GM23338 (cell line): Measurements from ENCODE around the gene POLE4. TPM values are rescaled to one million over a fixed set of nuclear protein-coding genes. Genes with fewer than 3 reads are reported as not detected.

ENCODE experiments used
- ATAC-seq: fragments of 200-7000 bp; cut with Tn5 transposase; 3 replicates; pipeline ENCODE4 v1.9.1; 2020
- DNase-seq: peaks from one replicate; pipeline ENCODE4 v3.0.0-alpha.2; 2015; ENCODE audit warnings: low spot score
- H2AFZ ChIP-seq: fragments of 200-600 bp; sonication (generic); 2 replicates; pipeline ENCODE4 v1.8.0; 2016; ENCODE audit warnings: antibody characterized with exemption, mild to moderate bottlenecking, moderate library complexity
- H3F3A ChIP-seq: fragments of 200-600 bp; sonication (generic); replicated peaks from 2 replicates; pipeline ENCODE4 v1.8.0; 2017; ENCODE audit warnings: antibody characterized with exemption, mixed run types, low read depth
- H3K27ac ChIP-seq: fragments of 200-600 bp; sonication (generic); 2 replicates; pipeline ENCODE4 v1.6.1; 2016; ENCODE audit warnings: low read depth
- H3K27me3 ChIP-seq: fragments of 200-600 bp; sonication (generic); 2 replicates; pipeline ENCODE4 v1.8.0; 2016; ENCODE audit warnings: mild to moderate bottlenecking, mixed run types, moderate library complexity; ENCODE audit not compliant: insufficient read depth
- H3K36me3 ChIP-seq: fragments of 200-600 bp; sonication (generic); 2 replicates; pipeline ENCODE4 v1.8.0; 2016; ENCODE audit warnings: mild to moderate bottlenecking; ENCODE audit not compliant: insufficient read depth
- H3K4me1 ChIP-seq: fragments of 200-600 bp; sonication (generic); 2 replicates; pipeline ENCODE4 v1.8.0; 2016; ENCODE audit warnings: mild to moderate bottlenecking, moderate library complexity; ENCODE audit not compliant: insufficient read depth
- H3K4me2 ChIP-seq: fragments of 200-600 bp; sonication (generic); 2 replicates; pipeline ENCODE4 v1.7.1; 2017; ENCODE audit warnings: mixed run types
- H3K4me3 ChIP-seq: fragments of 200-600 bp; sonication (generic); 2 replicates; pipeline ENCODE4 v1.6.1; 2016; ENCODE audit warnings: mixed run types
- H3K79me2 ChIP-seq: fragments of 200-600 bp; sonication (generic); replicated peaks from 2 replicates; pipeline ENCODE4 v1.8.0; 2017; ENCODE audit warnings: mild to moderate bottlenecking; ENCODE audit not compliant: insufficient read depth
- H3K9me2 ChIP-seq: fragments of 200-600 bp; sonication (generic); 2 replicates; pipeline ENCODE4 v1.8.0; 2017; ENCODE audit not compliant: insufficient read depth
- H4K20me1 ChIP-seq: fragments of 200-600 bp; sonication (generic); replicated peaks from 2 replicates; pipeline ENCODE4 v1.8.0; 2017; ENCODE audit warnings: mild to moderate bottlenecking; ENCODE audit not compliant: insufficient read depth
- H3K27ac Mint-ChIP-seq: 2 replicates; pipeline ENCODE4 v1.8.0; 2020; ENCODE audit warnings: inconsistent platforms, mild to moderate bottlenecking, moderate library complexity, mixed read lengths
- H3K27me3 Mint-ChIP-seq: 3 replicates; pipeline ENCODE4 v1.8.0; 2022; ENCODE audit warnings: low read depth, mild to moderate bottlenecking, moderate library complexity, mixed read lengths, inconsistent platforms; ENCODE audit not compliant: insufficient read depth, poor library complexity
- H3K36me3 Mint-ChIP-seq: 3 replicates; pipeline ENCODE4 v1.8.0; 2021; ENCODE audit warnings: low read depth, mild to moderate bottlenecking, inconsistent platforms, moderate library complexity, mixed read lengths
- H3K4me1 Mint-ChIP-seq: 3 replicates; pipeline ENCODE4 v1.8.0; 2020; ENCODE audit warnings: mild to moderate bottlenecking, inconsistent platforms, mixed read lengths
- H3K4me3 Mint-ChIP-seq: 3 replicates; pipeline ENCODE4 v1.8.0; 2021; ENCODE audit warnings: moderate library complexity, mild to moderate bottlenecking, inconsistent platforms, mixed read lengths
- H3K9me3 Mint-ChIP-seq: 3 replicates; pipeline ENCODE4 v1.8.0; 2020; ENCODE audit warnings: moderate library complexity, mild to moderate bottlenecking, inconsistent platforms, mixed read lengths
- CREB1 ChIP-seq: fragments of 250-450 bp; sonication (Bioruptor Pico); IDR thresholded peaks from 2 replicates; pipeline ENCODE4 v1.5.0; 2020; ENCODE audit warnings: low read depth, mild to moderate bottlenecking, moderate library complexity
- ETS1 ChIP-seq: IDR thresholded peaks from 2 replicates; pipeline ENCODE4 v1.6.1; 2016; ENCODE audit warnings: antibody characterized with exemption
- EZH2 ChIP-seq: fragments of 200-600 bp; sonication (generic); IDR thresholded peaks from one replicate; pipeline ENCODE4 v1.8.0; 2017; ENCODE audit warnings: antibody characterized with exemption, mild to moderate bottlenecking, low read depth; ENCODE audit not compliant: unreplicated experiment
- EZH2phosphoT487 ChIP-seq: fragments of 200-600 bp; sonication (generic); IDR thresholded peaks from one replicate; pipeline ENCODE4 v1.8.1; 2018; ENCODE audit warnings: antibody characterized with exemption; ENCODE audit not compliant: unreplicated experiment
- JUNB ChIP-seq: IDR thresholded peaks from one replicate; pipeline ENCODE4 v1.6.1; 2016; ENCODE audit warnings: antibody characterized with exemption; ENCODE audit not compliant: unreplicated experiment
- NANOG ChIP-seq: IDR thresholded peaks from 2 replicates; pipeline ENCODE4 v1.6.1; 2016; ENCODE audit warnings: antibody characterized with exemption, borderline replicate concordance
- POLR2AphosphoS5 ChIP-seq: IDR thresholded peaks from 2 replicates; pipeline ENCODE4 v1.6.1; 2016; ENCODE audit warnings: antibody characterized with exemption, low read depth
- REST ChIP-seq: IDR thresholded peaks from one replicate; pipeline ENCODE4 v1.6.1; 2018; ENCODE audit warnings: antibody characterized with exemption; ENCODE audit not compliant: unreplicated experiment
- STAT1 ChIP-seq: IDR thresholded peaks from one replicate; pipeline ENCODE4 v1.6.1; 2016; ENCODE audit warnings: antibody characterized with exemption; ENCODE audit not compliant: unreplicated experiment
- ZNF114 ChIP-seq: fragments of 250-450 bp; sonication (Bioruptor Pico); IDR thresholded peaks from 2 replicates; pipeline ENCODE4 v1.5.0; 2020; ENCODE audit warnings: mild to moderate bottlenecking, moderate library complexity
- ZNF331 ChIP-seq: fragments of 250-450 bp; sonication (Bioruptor Pico); IDR thresholded peaks from 2 replicates; pipeline ENCODE4 v1.5.0; 2020; ENCODE audit warnings: low read depth, mild to moderate bottlenecking, moderate library complexity
- polyA plus RNA-seq: library from polyadenylated mRNA; unstranded; fragments of >200 nt; fragmentation: Nextera tagmentation; extraction: Ambion mirVana; gene quantifications from 2 replicates; pipeline ENCODE4 v1.2.1, GENCODE V29; 2016
- total RNA-seq: library from RNA; depleted of rRNA; stranded (reverse); fragments of >200 nt; shearing (Covaris generic); gene quantifications from 2 replicates; pipeline ENCODE4 v1.2.3, GENCODE V29; 2014
- TF ChIP-seq, protein P1 (sequence below): fragments of 250-450 bp; sonication (Bioruptor Pico); IDR thresholded peaks from 2 replicates; pipeline ENCODE4 v1.5.0; 2020; ENCODE audit warnings: mild to moderate bottlenecking, moderate library complexity
- TF ChIP-seq, protein P2 (sequence below), 2 experiments: fragments of 200-600 bp in 1 of 2; sonication (generic) in 1 of 2; conservative IDR thresholded peaks; 2 replicates each; pipeline versions ENCODE4 v1.5.1 to v1.6.1; 2016 to 2017; ENCODE audit warnings: antibody characterized with exemption in 2 of 2, low read depth in 2 of 2, mild to moderate bottlenecking in 2 of 2, moderate library complexity in 1 of 2

POLE4 gene
- total and polyA plus RNA-seq, 2 experiments from 2014 or later: 24.4 to 105 TPM

DNA sequence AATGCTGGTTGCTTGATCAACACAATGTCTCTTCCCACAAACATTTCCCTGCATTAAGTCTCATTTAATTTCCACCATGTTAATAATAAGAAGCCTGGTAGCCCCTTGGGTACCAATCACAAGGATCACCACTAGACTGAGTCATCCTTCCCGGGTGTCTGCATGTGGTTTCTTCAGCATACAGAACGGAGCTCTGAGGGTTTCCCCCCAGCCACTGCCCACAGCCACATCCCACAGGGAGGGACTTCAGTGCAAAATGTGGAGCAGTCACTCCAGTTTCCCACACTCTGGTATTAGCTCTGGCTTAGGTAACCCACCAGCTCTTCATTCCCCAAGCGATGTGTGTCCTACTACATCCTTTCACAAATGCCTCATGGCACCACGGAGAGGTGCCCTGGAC is 42.7 kb upstream of the POLE4 start:
- ATAC-seq: no peak
- H3K36me3 ChIP-seq: no peaks in the 10 kb centered on the region
- H2AFZ ChIP-seq: no peak overlapping the region
- Mint-ChIP-seq H3K4me3 (no peak overlapping the region), H3K27me3 (peaks cover under 1% of the 10 kb centered on the region), H3K36me3 (no peaks in the 10 kb centered on the region), H3K4me1 (no peaks in the 10 kb centered on the region), H3K27ac (no peak overlapping the region), H3K9me3 (no peaks in the 10 kb centered on the region)
- H3K9me2 ChIP-seq: 0 out of 2 replicates have a peak, but pooled peaks cover 3% of the 10 kb centered on the region
- 0 out of 2 replicates have a peak, but pooled peaks cover 2% of the 10 kb centered on the region for H3K4me1 ChIP-seq
- TF ChIP-seq, protein P1, sequence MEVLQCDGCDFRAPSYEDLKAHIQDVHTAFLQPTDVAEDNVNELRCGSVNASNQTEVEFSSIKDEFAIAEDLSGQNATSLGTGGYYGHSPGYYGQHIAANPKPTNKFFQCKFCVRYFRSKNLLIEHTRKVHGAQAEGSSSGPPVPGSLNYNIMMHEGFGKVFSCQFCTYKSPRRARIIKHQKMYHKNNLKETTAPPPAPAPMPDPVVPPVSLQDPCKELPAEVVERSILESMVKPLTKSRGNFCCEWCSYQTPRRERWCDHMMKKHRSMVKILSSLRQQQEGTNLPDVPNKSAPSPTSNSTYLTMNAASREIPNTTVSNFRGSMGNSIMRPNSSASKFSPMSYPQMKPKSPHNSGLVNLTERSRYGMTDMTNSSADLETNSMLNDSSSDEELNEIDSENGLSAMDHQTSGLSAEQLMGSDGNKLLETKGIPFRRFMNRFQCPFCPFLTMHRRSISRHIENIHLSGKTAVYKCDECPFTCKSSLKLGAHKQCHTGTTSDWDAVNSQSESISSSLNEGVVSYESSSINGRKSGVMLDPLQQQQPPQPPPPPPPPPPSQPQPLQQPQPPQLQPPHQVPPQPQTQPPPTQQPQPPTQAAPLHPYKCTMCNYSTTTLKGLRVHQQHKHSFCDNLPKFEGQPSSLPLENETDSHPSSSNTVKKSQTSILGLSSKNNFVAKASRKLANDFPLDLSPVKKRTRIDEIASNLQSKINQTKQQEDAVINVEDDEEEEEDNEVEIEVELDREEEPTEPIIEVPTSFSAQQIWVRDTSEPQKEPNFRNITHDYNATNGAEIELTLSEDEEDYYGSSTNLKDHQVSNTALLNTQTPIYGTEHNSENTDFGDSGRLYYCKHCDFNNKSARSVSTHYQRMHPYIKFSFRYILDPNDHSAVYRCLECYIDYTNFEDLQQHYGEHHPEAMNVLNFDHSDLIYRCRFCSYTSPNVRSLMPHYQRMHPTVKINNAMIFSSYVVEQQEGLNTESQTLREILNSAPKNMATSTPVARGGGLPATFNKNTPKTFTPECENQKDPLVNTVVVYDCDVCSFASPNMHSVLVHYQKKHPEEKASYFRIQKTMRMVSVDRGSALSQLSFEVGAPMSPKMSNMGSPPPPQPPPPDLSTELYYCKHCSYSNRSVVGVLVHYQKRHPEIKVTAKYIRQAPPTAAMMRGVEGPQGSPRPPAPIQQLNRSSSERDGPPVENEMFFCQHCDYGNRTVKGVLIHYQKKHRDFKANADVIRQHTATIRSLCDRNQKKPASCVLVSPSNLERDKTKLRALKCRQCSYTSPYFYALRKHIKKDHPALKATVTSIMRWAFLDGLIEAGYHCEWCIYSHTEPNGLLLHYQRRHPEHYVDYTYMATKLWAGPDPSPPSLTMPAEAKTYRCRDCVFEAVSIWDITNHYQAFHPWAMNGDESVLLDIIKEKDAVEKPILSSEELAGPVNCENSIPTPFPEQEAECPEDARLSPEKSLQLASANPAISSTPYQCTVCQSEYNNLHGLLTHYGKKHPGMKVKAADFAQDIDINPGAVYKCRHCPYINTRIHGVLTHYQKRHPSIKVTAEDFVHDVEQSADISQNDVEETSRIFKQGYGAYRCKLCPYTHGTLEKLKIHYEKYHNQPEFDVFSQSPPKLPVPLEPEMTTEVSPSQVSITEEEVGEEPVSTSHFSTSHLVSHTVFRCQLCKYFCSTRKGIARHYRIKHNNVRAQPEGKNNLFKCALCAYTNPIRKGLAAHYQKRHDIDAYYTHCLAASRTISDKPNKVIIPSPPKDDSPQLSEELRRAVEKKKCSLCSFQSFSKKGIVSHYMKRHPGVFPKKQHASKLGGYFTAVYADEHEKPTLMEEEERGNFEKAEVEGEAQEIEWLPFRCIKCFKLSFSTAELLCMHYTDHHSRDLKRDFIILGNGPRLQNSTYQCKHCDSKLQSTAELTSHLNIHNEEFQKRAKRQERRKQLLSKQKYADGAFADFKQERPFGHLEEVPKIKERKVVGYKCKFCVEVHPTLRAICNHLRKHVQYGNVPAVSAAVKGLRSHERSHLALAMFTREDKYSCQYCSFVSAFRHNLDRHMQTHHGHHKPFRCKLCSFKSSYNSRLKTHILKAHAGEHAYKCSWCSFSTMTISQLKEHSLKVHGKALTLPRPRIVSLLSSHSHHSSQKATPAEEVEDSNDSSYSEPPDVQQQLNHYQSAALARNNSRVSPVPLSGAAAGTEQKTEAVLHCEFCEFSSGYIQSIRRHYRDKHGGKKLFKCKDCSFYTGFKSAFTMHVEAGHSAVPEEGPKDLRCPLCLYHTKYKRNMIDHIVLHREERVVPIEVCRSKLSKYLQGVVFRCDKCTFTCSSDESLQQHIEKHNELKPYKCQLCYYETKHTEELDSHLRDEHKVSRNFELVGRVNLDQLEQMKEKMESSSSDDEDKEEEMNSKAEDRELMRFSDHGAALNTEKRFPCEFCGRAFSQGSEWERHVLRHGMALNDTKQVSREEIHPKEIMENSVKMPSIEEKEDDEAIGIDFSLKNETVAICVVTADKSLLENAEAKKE (CRISPR knock-in tag): no peak
- TF ChIP-seq EZH2phosphoT487: no peak
- TF ChIP-seq ZNF331 (CRISPR knock-in tag): no peak
- TF ChIP-seq EZH2: no peak
- TF ChIP-seq ZNF114 (CRISPR knock-in tag): no peak
- no peak for TF ChIP-seq JUNB
- TF ChIP-seq, protein P2, sequence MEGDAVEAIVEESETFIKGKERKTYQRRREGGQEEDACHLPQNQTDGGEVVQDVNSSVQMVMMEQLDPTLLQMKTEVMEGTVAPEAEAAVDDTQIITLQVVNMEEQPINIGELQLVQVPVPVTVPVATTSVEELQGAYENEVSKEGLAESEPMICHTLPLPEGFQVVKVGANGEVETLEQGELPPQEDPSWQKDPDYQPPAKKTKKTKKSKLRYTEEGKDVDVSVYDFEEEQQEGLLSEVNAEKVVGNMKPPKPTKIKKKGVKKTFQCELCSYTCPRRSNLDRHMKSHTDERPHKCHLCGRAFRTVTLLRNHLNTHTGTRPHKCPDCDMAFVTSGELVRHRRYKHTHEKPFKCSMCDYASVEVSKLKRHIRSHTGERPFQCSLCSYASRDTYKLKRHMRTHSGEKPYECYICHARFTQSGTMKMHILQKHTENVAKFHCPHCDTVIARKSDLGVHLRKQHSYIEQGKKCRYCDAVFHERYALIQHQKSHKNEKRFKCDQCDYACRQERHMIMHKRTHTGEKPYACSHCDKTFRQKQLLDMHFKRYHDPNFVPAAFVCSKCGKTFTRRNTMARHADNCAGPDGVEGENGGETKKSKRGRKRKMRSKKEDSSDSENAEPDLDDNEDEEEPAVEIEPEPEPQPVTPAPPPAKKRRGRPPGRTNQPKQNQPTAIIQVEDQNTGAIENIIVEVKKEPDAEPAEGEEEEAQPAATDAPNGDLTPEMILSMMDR (conservative IDR thresholded peaks at IDR 0.05; ENCODE audit: low read depth in 2 of 2): no peak
- TF ChIP-seq STAT1: no peak
- TF ChIP-seq POLR2AphosphoS5: no peak
- no peak for TF ChIP-seq REST
- no peak for TF ChIP-seq NANOG
- no peak for TF ChIP-seq CREB1 (CRISPR knock-in tag)
- no peak for TF ChIP-seq ETS1
- no peaks in the 10 kb centered on the region for H3K79me2 ChIP-seq
- no peak overlapping the region for H3K4me2 ChIP-seq
- no peaks in the 10 kb centered on the region; the same call in 1 of the 2 replicates for H4K20me1 ChIP-seq
- H3F3A ChIP-seq: no peaks in the 10 kb centered on the region
- no peaks in the 10 kb centered on the region for H3K27me3 ChIP-seq
- H3K27ac ChIP-seq: no peak overlapping the region
- no peak overlapping the region for H3K4me3 ChIP-seq
- DNase-seq: no peak
